GOT3 (cell line): Measurements from ENCODE around the gene ROCK1.
"Not testable (repeated sequence)": the region's sequence is repeated elsewhere in the genome, so short reads cannot be mapped to it uniquely, and the experiment has no call there.

Source experiments
- DNase-seq: peaks from one replicate; lab custom pipeline; 2025; ENCODE audit warnings: mixed read lengths; lab: John Stamatoyannopoulos, UW

The ROCK1 gene

GRCh38 chr18:21111346-21112139, at the start of gene ROCK1:
TSS of gene ROCK1 (minus strand) at chr18:21111813. CDS start at chr18:21110910, 903 bp downstream.
- peak; percentile 90 for DNase-seq

- DNase-seq: no peak
Measured at GRCh38 chr18:21155443-21155842, 43.8 kb upstream of the ROCK1 start.

- DNase-seq: no peak
Measured at GRCh38 chr18:21146016-21146415, 34.4 kb upstream of the ROCK1 start.

GRCh38 chr18:21145371-21145770, 33.8 kb upstream of the ROCK1 start:
- no peak for DNase-seq

- DNase-seq: no peak
Measured at GRCh38 chr18:21141668-21142422, 30.2 kb upstream of the ROCK1 start.

GRCh38 chr18:21137719-21138488, 26.3 kb upstream of the ROCK1 start:
- not testable (repeated sequence) for DNase-seq

- DNase-seq: no peak
Measured at GRCh38 chr18:21134895-21135294, 23.3 kb upstream of the ROCK1 start.

- DNase-seq: no peak
Measured at GRCh38 chr18:21132398-21132918, 20.8 kb upstream of the ROCK1 start.

- no peak for DNase-seq
Measured at GRCh38 chr18:21131698-21132227, 20.1 kb upstream of the ROCK1 start.

- DNase-seq: no peak
Measured at GRCh38 chr18:21129566-21130216, 18.1 kb upstream of the ROCK1 start.

GRCh38 chr18:21123290-21123926, 11.8 kb upstream of the ROCK1 start:
- no peak for DNase-seq

GRCh38 chr18:21118806-21119205, 7.2 kb upstream of the ROCK1 start:
- no peak for DNase-seq

- DNase-seq: no peak
Measured at GRCh38 chr18:21117409-21118131, 6.0 kb upstream of the ROCK1 start.

- no peak for DNase-seq
Measured at GRCh38 chr18:21115519-21116411, 4.2 kb upstream of the ROCK1 start.

GRCh38 chr18:21112543-21113105, 1.0 kb upstream of the ROCK1 start:
- DNase-seq: no peak

- DNase-seq: no peak
Measured at GRCh38 chr18:21112140-21112473, 494 bp upstream of the ROCK1 start.

- DNase-seq: peak; percentile 26
Measured at GRCh38 chr18:21110713-21111345, 784 bp downstream of the ROCK1 start.

- no peak for DNase-seq
Measured at GRCh38 chr18:21109936-21110712, 1.5 kb downstream of the ROCK1 start.
